LNCAP (cell line): ENCODE measurements around the gene KSR1.

ENCODE experiments used
- TF ChIP-seq, protein P1 (sequence below): fragments of 450-650 bp; IDR thresholded peaks from 2 replicates; pipeline ENCODE4 v1.5.1; 2017; ENCODE audit warnings: mild to moderate bottlenecking

KSR1 gene

DNA sequence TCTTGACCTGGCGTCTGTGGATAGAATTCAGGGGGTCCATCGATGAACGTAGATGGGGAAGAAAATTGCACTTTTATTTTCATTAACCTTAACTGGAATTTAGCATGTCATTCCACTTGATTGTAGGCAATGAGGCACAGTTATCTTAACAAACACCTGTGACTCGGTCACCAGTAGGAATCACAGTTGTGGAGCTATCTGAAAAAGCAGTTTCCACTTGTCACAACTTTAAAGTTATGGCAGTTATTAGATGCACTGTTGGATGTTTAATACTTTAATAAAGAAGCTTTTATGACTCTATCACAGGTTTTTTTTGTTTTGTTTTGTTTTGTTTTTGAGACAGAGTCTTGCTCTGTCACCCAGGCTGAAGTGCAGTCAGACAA is 91.0 kb downstream of the KSR1 start:
- TF ChIP-seq, protein P1, sequence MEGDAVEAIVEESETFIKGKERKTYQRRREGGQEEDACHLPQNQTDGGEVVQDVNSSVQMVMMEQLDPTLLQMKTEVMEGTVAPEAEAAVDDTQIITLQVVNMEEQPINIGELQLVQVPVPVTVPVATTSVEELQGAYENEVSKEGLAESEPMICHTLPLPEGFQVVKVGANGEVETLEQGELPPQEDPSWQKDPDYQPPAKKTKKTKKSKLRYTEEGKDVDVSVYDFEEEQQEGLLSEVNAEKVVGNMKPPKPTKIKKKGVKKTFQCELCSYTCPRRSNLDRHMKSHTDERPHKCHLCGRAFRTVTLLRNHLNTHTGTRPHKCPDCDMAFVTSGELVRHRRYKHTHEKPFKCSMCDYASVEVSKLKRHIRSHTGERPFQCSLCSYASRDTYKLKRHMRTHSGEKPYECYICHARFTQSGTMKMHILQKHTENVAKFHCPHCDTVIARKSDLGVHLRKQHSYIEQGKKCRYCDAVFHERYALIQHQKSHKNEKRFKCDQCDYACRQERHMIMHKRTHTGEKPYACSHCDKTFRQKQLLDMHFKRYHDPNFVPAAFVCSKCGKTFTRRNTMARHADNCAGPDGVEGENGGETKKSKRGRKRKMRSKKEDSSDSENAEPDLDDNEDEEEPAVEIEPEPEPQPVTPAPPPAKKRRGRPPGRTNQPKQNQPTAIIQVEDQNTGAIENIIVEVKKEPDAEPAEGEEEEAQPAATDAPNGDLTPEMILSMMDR = no peak

DNA sequence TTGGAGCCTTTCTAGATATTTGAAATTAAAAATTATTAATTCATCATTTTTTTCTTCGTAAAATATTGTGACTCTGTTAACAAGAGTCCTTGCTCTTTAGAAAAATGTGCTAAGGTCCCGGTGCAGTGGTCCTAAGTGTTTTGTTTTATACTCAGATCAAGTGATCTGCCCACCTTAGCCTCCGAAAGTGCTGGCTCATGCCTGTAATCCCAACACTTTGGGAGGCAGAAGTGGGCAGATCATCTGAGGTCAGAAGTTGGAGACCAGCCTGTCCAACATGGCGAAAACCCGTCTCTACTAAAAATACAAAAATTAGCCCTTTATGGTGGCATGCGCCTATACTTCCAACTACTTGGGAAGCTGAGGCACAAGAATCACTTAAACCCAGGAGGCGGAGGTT is 92.1 kb downstream of the KSR1 start:
- TF ChIP-seq, protein P1 = no peak

DNA sequence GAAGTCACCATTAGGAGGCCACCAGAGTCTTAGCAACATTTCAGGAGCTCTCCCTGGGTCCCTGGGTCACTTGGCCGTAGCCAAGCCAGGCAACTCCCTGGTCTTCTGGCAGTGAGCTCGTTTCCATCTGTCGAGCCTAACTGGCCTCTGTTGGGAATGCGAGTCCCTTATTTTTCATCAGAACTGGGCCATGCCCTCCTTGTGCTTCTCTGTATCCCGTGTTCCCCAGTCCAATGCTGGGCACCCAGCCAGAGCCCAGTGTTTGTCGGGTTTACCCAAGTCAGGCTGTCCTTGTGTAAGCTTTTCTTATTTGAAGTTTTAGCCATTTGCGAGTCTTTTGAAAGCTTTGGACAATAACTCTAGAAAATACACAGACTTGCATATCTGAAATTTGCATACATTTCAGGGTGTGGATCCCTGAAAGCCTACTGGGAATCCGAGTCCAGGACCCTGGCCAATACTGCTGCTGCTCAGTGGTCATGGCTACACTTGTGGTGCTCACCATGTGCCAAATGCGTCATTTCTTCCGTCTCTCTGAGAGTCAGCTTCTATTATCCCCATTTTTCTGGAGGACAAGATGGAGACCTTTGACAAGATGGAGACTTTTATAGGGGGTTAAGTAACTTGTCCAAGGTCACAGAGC is 93.1 kb downstream of the KSR1 start:
- TF ChIP-seq, protein P1 = no peak

DNA sequence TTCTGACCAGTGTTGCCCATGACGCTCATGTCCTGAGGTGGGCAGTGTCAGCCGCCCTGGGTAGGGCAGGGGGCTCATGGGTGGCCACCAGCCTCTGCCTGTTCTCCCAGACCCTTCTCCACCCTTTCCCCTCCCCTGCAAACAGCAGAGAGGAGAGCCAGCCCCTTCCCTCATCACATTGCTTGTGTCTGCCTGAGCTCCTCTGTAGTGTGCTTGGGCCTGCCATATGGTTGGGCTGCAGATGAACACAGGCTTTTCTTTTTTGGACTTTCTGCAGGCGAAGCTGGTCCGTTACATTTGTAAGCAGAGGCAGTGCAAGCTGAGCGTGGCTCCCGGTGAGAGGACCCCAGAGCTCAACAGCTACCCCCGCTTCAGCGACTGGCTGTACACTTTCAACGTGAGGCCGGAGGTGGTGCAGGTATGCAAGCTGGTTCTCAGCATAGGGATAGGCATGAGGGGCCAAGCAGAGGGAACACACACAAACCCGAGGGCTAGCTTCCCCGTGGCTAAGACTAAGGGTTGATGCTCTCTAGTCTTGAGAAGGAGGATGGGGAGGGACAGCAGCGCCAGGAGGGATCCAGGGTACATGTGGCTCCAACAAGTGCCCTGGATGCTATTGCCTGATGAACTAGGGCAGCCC is 94.2 kb downstream of the KSR1 start:
- TF ChIP-seq, protein P1 = no peak

DNA sequence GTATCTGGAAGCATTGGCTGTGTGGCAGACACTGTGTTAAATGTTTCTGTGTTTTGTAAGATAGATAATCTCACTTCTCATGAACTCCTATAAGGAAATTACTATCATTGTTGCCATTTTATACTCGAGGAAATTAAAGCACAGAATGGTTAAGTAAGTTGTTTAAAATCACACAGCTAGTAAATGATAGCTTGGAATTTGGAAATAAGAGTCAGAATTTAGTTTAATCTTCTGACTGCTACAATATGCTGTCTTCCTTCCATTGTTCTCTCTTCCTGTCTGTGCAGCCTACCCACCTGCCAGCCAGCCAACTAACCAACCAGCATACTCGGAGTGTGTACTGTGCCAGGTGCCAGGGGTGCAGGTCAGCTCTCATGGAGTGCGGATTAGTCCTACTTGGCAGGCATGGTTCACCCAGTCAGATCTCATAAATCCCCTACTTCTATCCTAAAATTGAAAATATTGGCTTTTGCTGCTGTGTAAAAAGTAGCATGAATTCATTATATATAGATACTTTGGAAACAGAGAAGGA is 94.8 kb downstream of the KSR1 start:
- TF ChIP-seq, protein P1 = no peak

DNA sequence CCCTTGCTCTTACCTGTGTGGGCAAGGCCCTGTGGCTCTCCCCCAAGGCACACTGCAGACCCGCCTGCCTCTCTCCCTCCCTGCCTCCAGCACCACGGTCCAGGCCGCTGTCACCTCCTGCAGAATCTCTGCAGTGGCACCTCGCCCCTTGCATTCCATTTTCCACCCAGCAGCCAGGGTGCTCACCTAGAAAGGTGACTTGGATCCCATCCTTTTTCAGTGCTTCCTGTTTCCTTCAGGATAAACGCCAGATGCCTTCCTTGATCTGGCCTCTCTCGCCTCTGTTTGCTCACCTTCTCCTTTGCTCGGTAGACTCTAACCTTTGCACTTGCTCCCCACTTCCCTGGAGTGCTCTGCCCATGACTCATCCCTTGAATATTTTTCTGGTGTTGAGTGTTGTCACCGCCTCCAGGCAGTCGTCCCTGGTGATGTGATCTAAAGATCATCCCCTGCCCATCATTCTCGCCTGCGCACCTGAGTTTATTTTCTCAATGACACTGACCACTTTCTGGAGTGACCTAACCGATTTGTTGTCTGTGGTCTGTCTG is 95.5 kb downstream of the KSR1 start:
- TF ChIP-seq, protein P1 = no peak

DNA sequence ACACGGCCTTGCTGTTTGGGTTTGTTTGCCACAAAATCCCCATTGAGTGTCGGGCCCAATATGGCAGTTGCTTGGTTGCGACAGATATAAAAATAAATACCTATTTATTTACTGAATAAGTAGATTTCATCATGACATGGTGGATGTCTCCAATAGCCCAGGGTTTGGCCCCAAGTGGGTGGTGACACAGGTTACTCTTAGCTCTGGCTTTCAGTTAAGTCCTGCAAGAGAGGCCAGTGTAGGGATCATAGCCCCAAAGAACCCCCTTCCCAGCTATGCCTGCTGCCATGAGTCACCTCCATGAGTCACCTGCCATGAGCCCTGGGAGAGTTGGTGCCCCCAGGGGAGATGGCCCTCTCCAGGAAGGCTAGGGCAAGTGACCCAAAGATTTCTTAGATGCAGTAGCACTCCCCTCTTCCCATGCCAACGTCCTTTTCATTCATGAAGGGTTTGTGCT is 96.1 kb downstream of the KSR1 start:
- TF ChIP-seq, protein P1 = no peak
